HepG2 (cell line): ENCODE results near the gene EEFSEC. TPM values are rescaled to one million over a fixed set of nuclear protein-coding genes. Genes with fewer than 3 reads are reported as not detected.

Experiments
- AKAP8 ChIP-seq: sonication (generic); formaldehyde crosslinking; IDR thresholded peaks from 2 replicates; pipeline ENCODE4 v1.5.1; 2020; ENCODE audit warnings: mild to moderate bottlenecking, missing genetic modification reagents
- ELF3 ChIP-seq: IDR thresholded peaks from 2 replicates; pipeline ENCODE4 v1.6.1; 2016; ENCODE audit warnings: missing genetic modification reagents, missing compliant biosample characterization
- GRHL1 ChIP-seq: sonication (generic); formaldehyde crosslinking; conservative IDR thresholded peaks from 2 replicates; pipeline ENCODE4 v1.8.0; 2022; ENCODE audit warnings: missing genetic modification reagents
- HBP1 ChIP-seq: IDR thresholded peaks from 2 replicates; pipeline ENCODE4 v1.6.1; 2016; ENCODE audit warnings: low read depth, control low read depth
- HDAC2 ChIP-seq: sonication (generic); formaldehyde crosslinking; IDR thresholded peaks from 2 replicates; pipeline ENCODE4 v1.4.0; 2020; ENCODE audit warnings: missing genetic modification reagents
- HOMEZ ChIP-seq: IDR thresholded peaks from 2 replicates; pipeline ENCODE4 v1.6.1; 2016; ENCODE audit warnings: low read depth
- JUND ChIP-seq: sonication (generic); formaldehyde crosslinking; IDR thresholded peaks from 2 replicates; pipeline ENCODE4 v1.8.0; 2022; ENCODE audit warnings: mild to moderate bottlenecking, missing genetic modification reagents
- MAF1 ChIP-seq: sonication (generic); formaldehyde crosslinking; IDR thresholded peaks from 2 replicates; pipeline ENCODE4 v1.5.0; 2020; ENCODE audit warnings: missing genetic modification reagents, borderline replicate concordance
- MEIS1 ChIP-seq: sonication (generic); formaldehyde crosslinking; IDR thresholded peaks from 2 replicates; pipeline ENCODE4 v1.9.0; 2021; ENCODE audit warnings: mild to moderate bottlenecking, missing genetic modification reagents, moderate library complexity, borderline replicate concordance
- SNAPC4 ChIP-seq: sonication (generic); formaldehyde crosslinking; IDR thresholded peaks from 2 replicates; pipeline ENCODE4 v1.4.0; 2020; ENCODE audit warnings: mild to moderate bottlenecking, missing genetic modification reagents
- SOX6 ChIP-seq, 2 experiments: fragments of 450-650 bp in 1 of 2; sonication (generic) in 1 of 2; formaldehyde crosslinking in 1 of 2; IDR thresholded peaks; 2 replicates each; pipeline versions ENCODE4 v1.4.0 to v1.6.1; 2017 to 2020; ENCODE audit warnings: antibody characterized with exemption in 1 of 2, mild to moderate bottlenecking in 1 of 2, missing genetic modification reagents in 1 of 2
- TCF7 ChIP-seq: sonication (generic); IDR thresholded peaks from 2 replicates; pipeline ENCODE4 v1.6.1; 2016; ENCODE audit warnings: antibody characterized with exemption, low read depth
- ZNF205 ChIP-seq: IDR thresholded peaks from 2 replicates; pipeline ENCODE4 v1.6.1; 2018; ENCODE audit warnings: missing biosample characterization, missing genetic modification reagents
- ZNF24 ChIP-seq: fragments of 450-650 bp; IDR thresholded peaks from 2 replicates; pipeline ENCODE4 v1.6.1; 2017; ENCODE audit warnings: antibody characterized with exemption, mild to moderate bottlenecking
- ZNF550 ChIP-seq: sonication (generic); formaldehyde crosslinking; IDR thresholded peaks from 2 replicates; pipeline ENCODE4 v1.4.0; 2020; ENCODE audit warnings: mild to moderate bottlenecking, missing genetic modification reagents, borderline replicate concordance
- ZNF670 ChIP-seq: sonication (generic); formaldehyde crosslinking; IDR thresholded peaks from 2 replicates; pipeline ENCODE4 v1.8.0; 2022; ENCODE audit warnings: mild to moderate bottlenecking, missing genetic modification reagents, borderline replicate concordance
- ZNF75D ChIP-seq: sonication (generic); formaldehyde crosslinking; IDR thresholded peaks from 2 replicates; pipeline ENCODE4 v1.8.1; 2023; ENCODE audit warnings: missing genetic modification reagents, mild to moderate bottlenecking, borderline replicate concordance
- polyA plus RNA-seq, 8 experiments: library from polyadenylated mRNA; depleted of rRNA in 3 of 8; stranded (reverse) in 7 of 8; unstranded in 1 of 8; fragments of >200 nt; fragmentation: Illumina TruSeq in 4 of 8; extraction: Trizol in 4 of 8; gene quantifications; 2 replicates each; pipeline versions ENCODE4 v1.2.1 to v1.2.3, GENCODE V29; 2011 to 2016; ENCODE audit warnings: low read depth in 4 of 8, missing spikeins in 1 of 8, mixed read lengths in 1 of 8; ENCODE audit not compliant: insufficient read depth in 1 of 8
- total RNA-seq, 5 experiments: library from RNA; depleted of rRNA; stranded (reverse); fragments of >200 nt; fragmentation: Illumina TruSeq; extraction: Trizol; gene quantifications; 2 replicates each; pipeline ENCODE4 v1.2.3, GENCODE V29; 2016; ENCODE audit warnings: low read depth in 1 of 5

EEFSEC gene
- total and polyA plus RNA-seq, 2 of the 13 experiments (the other 11 are each of a cell fraction or from before 2014, with no cell fraction given), result 6.4 to 24.2 TPM

GRCh38 chr3:128343287-128344051 is 190.2 kb downstream of the EEFSEC start (continued):
- TF ChIP-seq ZNF550 (CRISPR knock-in tag) (no peak), AKAP8 (no peak), MAF1 (no peak), ZNF205 (no peak; the same call in none of the 2 replicates), SNAPC4 (CRISPR knock-in tag) (no peak), GRHL1 (CRISPR knock-in tag) (no peak), ZNF75D (CRISPR knock-in tag) (no peak), HDAC2 (CRISPR knock-in tag) (peak; percentile 48; the same call in 1 of the 2 replicates), TCF7 (peak; percentile 31; the same call in 1 of the 2 replicates), SOX6 (IDR thresholded peaks at IDR 0.05) (no peak), SOX6 (CRISPR knock-in tag; IDR thresholded peaks at IDR 0.05) (peak; percentile 32; the same call in 1 of the 2 replicates), ELF3 (CRISPR knock-in tag) (peak; percentile 73), HOMEZ (CRISPR knock-in tag) (peak; percentile 81; the same call in 1 of the 2 replicates), HBP1 (CRISPR knock-in tag) (no peak), ZNF24 (no peak), ZNF670 (CRISPR knock-in tag) (peak; percentile 46; the same call in 1 of the 2 replicates), MEIS1 (CRISPR knock-in tag) (peak; percentile 30; the same call in 1 of the 2 replicates), JUND (peak; percentile 97)
